K562 (cell line): Measurements from ENCODE around the gene IREB2. TPM values are rescaled to one million over a fixed set of nuclear protein-coding genes. Genes with fewer than 3 reads are reported as not detected.

Experiments
- ATAC-seq: fragments of 200-7000 bp; cut with Tn5 transposase; 3 replicates; pipeline ENCODE4 v1.9.1; 2020; ENCODE audit warnings: moderate library complexity
- BruUV-seq: library from RNA; stranded (reverse); fragments of 400-500 nt; replicated peaks from 2 replicates; lab custom pipeline; 2021; lab: Mats Ljungman, UMichigan
- CTCF ChIA-PET: fragments of 300-600 bp; formaldehyde crosslinking; extraction: SDS; loops from one replicate; lab custom pipeline; 2021; ENCODE audit warnings: low intra/inter-chr PET ratio; lab: Yijun Ruan, JAX
- POLR2A ChIA-PET: fragments of 300-600, 350-650 bp; sonication (Branson Sonifier 250); formaldehyde crosslinking; extraction: SDS; loops from one replicate; lab custom pipeline; 2021; ENCODE audit warnings: antibody characterized with exemption, inconsistent platforms; lab: Yijun Ruan, JAX
- DNase-seq, 4 experiments: peaks; one replicate each; pipeline versions ENCODE4 v3.0.0 to v3.0.0-alpha.2; 2011 to 2018; ENCODE audit warnings: low spot score in 3 of 4, mixed read lengths in 3 of 4; ENCODE audit errors: extremely low read depth in 1 of 4
- FAIRE-seq: peaks from 2 replicates; lab custom pipeline; 2011; peaks lifted over from hg19 to GRCh38; lab: Jason Lieb, UNC
- H2AFZ ChIP-seq: 2 replicates; pipeline ENCODE4 v1.6.0; 2011; ENCODE audit warnings: low read depth, low read length, control low read depth, inconsistent platforms
- H3K27ac ChIP-seq: fragments of 200-600 bp; 3 replicates; pipeline ENCODE4 v1.8.0; 2011; ENCODE audit warnings: low read depth, mild to moderate bottlenecking, control low read depth, inconsistent platforms, low read length, moderate library complexity, mixed read lengths; ENCODE audit errors: extremely low read depth
- H3K27me3 ChIP-seq, 2 experiments: fragments of 300-600 bp in 1 of 2; 2 replicates in 1 of 2; 3 replicates in 1 of 2; pipeline versions ENCODE4 v1.6.0 to v1.8.0; 2011; ENCODE audit warnings: inconsistent platforms in 2 of 2, low read length in 2 of 2, mild to moderate bottlenecking in 1 of 2, mixed read lengths in 1 of 2, moderate library complexity in 1 of 2; ENCODE audit not compliant: control insufficient read depth in 2 of 2, insufficient read depth in 2 of 2
- H3K36me3 ChIP-seq: fragments of 300-600 bp; 3 replicates; pipeline ENCODE4 v1.8.0; 2011; ENCODE audit warnings: mild to moderate bottlenecking, low read length, inconsistent platforms; ENCODE audit not compliant: control insufficient read depth, insufficient read depth
- H3K4me1 ChIP-seq, 2 experiments: fragments of 200-600 bp in 1 of 2; replicated peaks in 1 of 2; 2 replicates in 1 of 2; 3 replicates in 1 of 2; pipeline versions ENCODE4 v1.5.1 to v1.8.0; 2011; ENCODE audit warnings: inconsistent platforms in 2 of 2, low read length in 2 of 2, mild to moderate bottlenecking in 1 of 2, mixed read lengths in 1 of 2, moderate library complexity in 1 of 2; ENCODE audit not compliant: control insufficient read depth in 2 of 2, insufficient read depth in 2 of 2
- H3K4me2 ChIP-seq: 2 replicates; pipeline ENCODE4 v1.6.1; 2011; ENCODE audit warnings: low read length, control low read depth, inconsistent platforms, mixed read lengths; ENCODE audit not compliant: insufficient read depth
- H3K4me3 ChIP-seq: fragments of 200-600 bp; sonication (generic), shearing (Covaris generic); 2 replicates; pipeline ENCODE4 v1.5.1; 2016; ENCODE audit warnings: control low read depth, inconsistent platforms
- H3K79me2 ChIP-seq: fragments of 200-600 bp; 3 replicates; pipeline ENCODE4 v1.8.0; 2011; ENCODE audit warnings: low read length, inconsistent platforms; ENCODE audit not compliant: control insufficient read depth, insufficient read depth
- H3K9ac ChIP-seq, 2 experiments: 2 replicates each; pipeline versions ENCODE4 v1.6.0 to v1.6.1; 2011; ENCODE audit warnings: low read depth in 2 of 2, low read length in 2 of 2, control low read depth in 1 of 2, inconsistent platforms in 1 of 2, mild to moderate bottlenecking in 1 of 2, mixed read lengths in 1 of 2; ENCODE audit not compliant: insufficient read depth in 1 of 2
- H3K9me1 ChIP-seq: one replicate; pipeline ENCODE4 v1.6.0; 2011; ENCODE audit warnings: inconsistent platforms, mild to moderate bottlenecking, low read length, moderate library complexity; ENCODE audit not compliant: control insufficient read depth, insufficient read depth
- H3K9me3 ChIP-seq: replicated peaks from 2 replicates; pipeline ENCODE4 v1.5.1; 2011; ENCODE audit warnings: low read depth, low read length, inconsistent platforms; ENCODE audit not compliant: control insufficient read depth, insufficient read depth
- H4K20me1 ChIP-seq: replicated peaks from 2 replicates; pipeline ENCODE4 v1.6.1; 2011; ENCODE audit warnings: low read length, inconsistent platforms, mixed read lengths; ENCODE audit not compliant: control insufficient read depth, insufficient read depth
- C11orf30 ChIP-seq: fragments of 450-650 bp; IDR thresholded peaks from 2 replicates; pipeline ENCODE4 v1.6.1; 2016; ENCODE audit warnings: low read depth, mild to moderate bottlenecking
- CEBPG ChIP-seq, 3 experiments: fragments of 200-800 bp in 1 of 3; sonication (Bioruptor generic) in 1 of 3; sonication (generic) in 1 of 3; formaldehyde crosslinking in 1 of 3; IDR thresholded peaks in 2 of 3; conservative IDR thresholded peaks in 1 of 3; 2 replicates each; pipeline versions ENCODE4 v1.6.1 to v1.8.0; 2016 to 2022; ENCODE audit warnings: missing compliant biosample characterization in 2 of 3, missing genetic modification characterization in 2 of 3, mild to moderate bottlenecking in 1 of 3, missing genetic modification reagents in 1 of 3
- MAFF ChIP-seq: IDR thresholded peaks from 2 replicates; pipeline ENCODE4 v1.6.1; 2012; ENCODE audit warnings: low read length, improper control_type of control experiment
- MAFG ChIP-seq: fragments of 450-650 bp; conservative IDR thresholded peaks from 2 replicates; pipeline ENCODE4 v1.6.1; 2016; ENCODE audit warnings: missing genetic modification characterization, missing compliant biosample characterization
- MBD2 ChIP-seq: sonication (generic); IDR thresholded peaks from 2 replicates; pipeline ENCODE4 v1.6.1; 2016; ENCODE audit warnings: low read depth, borderline replicate concordance
- POLR2H ChIP-seq: IDR thresholded peaks from 2 replicates; pipeline ENCODE4 v1.6.1; 2016; ENCODE audit warnings: missing genetic modification characterization, low read depth, mild to moderate bottlenecking, control low read depth, missing compliant biosample characterization, moderate library complexity
- ZNF316 ChIP-seq: fragments of 450-650 bp; IDR thresholded peaks from 2 replicates; pipeline ENCODE4 v1.6.1; 2016
- ZNF318 ChIP-seq, 2 experiments: fragments of 450-650 bp; IDR thresholded peaks; 2 replicates each; pipeline ENCODE4 v1.6.1; 2016; ENCODE audit warnings: mild to moderate bottlenecking in 2 of 2, borderline replicate concordance in 1 of 2, low read depth in 1 of 2, moderate library complexity in 1 of 2
- WGBS: fragments of 100-300 bp; shearing (Covaris generic); methylation state at CpG from one replicate; pipeline ENCODE4 v1.1.6; 2016; ENCODE audit warnings: low coverage, mixed read lengths; ENCODE audit not compliant: insufficient coverage; ENCODE audit errors: missing lambda C conversion rate; 5-methylcytosine and 5-hydroxymethylcytosine counted together
- in situ Hi-C: fragments of 300-500 bp; cut with MboI; formaldehyde crosslinking; loops from 4 replicates; pipeline ENCODE4 v1.15.0; 2018; ENCODE audit warnings: inconsistent platforms, mixed read lengths
- intact Hi-C: fragments of 100-400 bp; cut with micrococcal nuclease; formaldehyde crosslinking; loops from 2 replicates; pipeline ENCODE4 v1.14.2; 2022
- polyA plus RNA-seq, 8 experiments: library from polyadenylated mRNA; depleted of rRNA in 4 of 8; stranded (reverse) in 5 of 8; unstranded in 3 of 8; fragments of >200 nt; fragmentation: Nextera tagmentation in 2 of 8; fragmentation: Illumina TruSeq in 1 of 8; extraction: Ambion mirVana in 2 of 8; extraction: Trizol in 1 of 8; gene quantifications; 2 replicates each; pipeline versions ENCODE4 v1.2.1 to v1.2.3, GENCODE V29; 2011 to 2014; ENCODE audit warnings: inconsistent platforms in 1 of 8, missing spikeins in 1 of 8
- total RNA-seq, 7 experiments: library from RNA; depleted of rRNA in 6 of 7; stranded (reverse); fragments of >200 nt in 6 of 7; fragmentation: Illumina TruSeq in 2 of 7; extraction: Trizol in 2 of 7; gene quantifications; 2 replicates each; pipeline versions ENCODE4 v1.2.1 to v1.2.3, GENCODE V29; 2011 to 2021; ENCODE audit warnings: low replicate concordance in 1 of 7

The IREB2 gene
- total and polyA plus RNA-seq, 9 of the 15 experiments (the other 6 are each of a cell fraction or from before 2014, with no cell fraction given): 16.8 to 61.7 (median 34.0) TPM

- FAIRE-seq: no peak
- BruUV-seq: no TSS peak
- Histone ChIP-seq H3K27me3 (no peaks in the 10 kb centered on the region), H3K9ac (peak overlapping the region in 1 of 2 experiments; percentile 98; a peak in 2 of 4 replicates), H4K20me1 (no peaks in the 10 kb centered on the region), H3K36me3 (peaks cover 52% of the 10 kb centered on the region), H3K4me1 (peaks cover 3% of the 10 kb centered on the region in 2 experiments; a peak in 2 of 5 replicates), H3K27ac (peak overlapping the region; percentile 97; the same call in 2 of the 3 replicates), H3K4me2 (peak overlapping the region; percentile 96), H3K9me1 (no peaks in the 10 kb centered on the region), H3K4me3 (peak overlapping the region; percentile 79), H2AFZ (no peak overlapping the region), H3K79me2 (peaks cover 37% of the 10 kb centered on the region), H3K9me3 (no peaks in the 10 kb centered on the region)
- DNase-seq: no peak
- ChIA-PET POLR2A (interaction anchor here (0.6 to 3.1 kb wide), 3 partner anchors 7 to 44 kb away, joined by 3 to 22 read pairs (median 12); no protein-coding TSS in a partner anchor), CTCF (no interaction called here)
- intact Hi-C loops: loop anchor here (5.0 kb wide), 1 partner anchor 34 kb away; the partner anchor contains the start of gene HYKK
- in situ Hi-C loops: no loop called here
- no peak for ATAC-seq
- WGBS: 5% methylated on average over 1 of the region's 1 CpG
- TF ChIP-seq ZNF316 (peak; percentile 83), MAFG (tag) (peak; percentile 52; the same call in 1 of the 2 replicates), MAFF (0 out of 2 replicates have a peak, but pooled peaks have one; percentile 25), ZNF318 (IDR thresholded peaks at IDR 0.05; ENCODE audit: borderline replicate concordance in 1 of 2, low read depth in 1 of 2) (0 out of 4 replicates have a peak, but pooled peaks of 1 of the 2 experiments have one; percentile 25), POLR2H (0 out of 2 replicates have a peak, but pooled peaks have one; percentile 46), CEBPG (CRISPR knock-in tag; IDR thresholded peaks at IDR 0.05) (no peak), CEBPG (tag; conservative IDR thresholded peaks at IDR 0.05 in 1 of 2, IDR thresholded peaks at IDR 0.05 in 1 of 2) (no peak), C11orf30 (peak; percentile 77), MBD2 (no peak)
These were observed 103.7 kb downstream of the IREB2 start for GRCh38 chr15:78541744-78542034.
